GM12878 (cell line): ENCODE results near the gene DNASE2. TPM values are rescaled to one million over a fixed set of nuclear protein-coding genes. Genes with fewer than 3 reads are reported as not detected.

ENCODE experiments used
- ATAC-seq: fragments of 200-7000 bp; cut with Tn5 transposase; 3 replicates; pipeline ENCODE4 v1.9.1; 2020; ENCODE audit warnings: mild to moderate bottlenecking, moderate library complexity
- BruUV-seq: library from RNA; stranded (reverse); fragments of 400-500 nt; replicated peaks from 2 replicates; lab custom pipeline; 2021; lab: Mats Ljungman, UMichigan
- CTCF ChIA-PET: fragments of 300-600 bp; sonication (Branson Sonifier 250); formaldehyde crosslinking; extraction: SDS; loops from one replicate; lab custom pipeline; 2021; ENCODE audit warnings: inconsistent platforms; lab: Yijun Ruan, JAX
- POLR2A ChIA-PET: fragments of 350-600 bp; formaldehyde crosslinking; extraction: SDS; loops from one replicate; lab custom pipeline; 2021; ENCODE audit warnings: inconsistent platforms; lab: Charles Lee
- RAD21 ChIA-PET: fragments of 300-600 bp; sonication (Branson Sonifier 250); formaldehyde crosslinking; loops from one replicate; lab custom pipeline; 2023; ENCODE audit warnings: antibody characterized with exemption; ENCODE audit not compliant: unreplicated experiment; lab: Charles Lee
- SMC1A ChIA-PET: fragments of 300-600 bp; sonication (Branson Sonifier 250); formaldehyde crosslinking; loops from one replicate; lab custom pipeline; 2023; ENCODE audit not compliant: unreplicated experiment, uncharacterized antibody; lab: Charles Lee
- DNase-seq: peaks from one replicate; pipeline ENCODE4 v3.0.0-alpha.2; 2011; ENCODE audit warnings: low read depth, low spot score
- FAIRE-seq: peaks from 3 replicates; lab custom pipeline; 2011; peaks lifted over from hg19 to GRCh38; lab: Jason Lieb, UNC
- H2AFZ ChIP-seq: 2 replicates; pipeline ENCODE4 v1.6.0; 2011; ENCODE audit warnings: low read depth, low read length, control low read depth; ENCODE audit not compliant: control insufficient read depth
- H3K27ac ChIP-seq: 2 replicates; pipeline ENCODE4 v1.5.1; 2011; ENCODE audit warnings: control low read depth; ENCODE audit not compliant: control insufficient read depth, insufficient read depth
- H3K27me3 ChIP-seq, 2 experiments: replicated peaks in 1 of 2; 2 replicates each; pipeline versions ENCODE4 v1.6.0 to v1.6.1; 2011; ENCODE audit warnings: low read length in 1 of 2; ENCODE audit not compliant: control insufficient read depth in 2 of 2, insufficient read depth in 2 of 2
- H3K36me3 ChIP-seq, 2 experiments: 2 replicates each; pipeline ENCODE4 v1.5.1; 2011; ENCODE audit warnings: low read length in 1 of 2; ENCODE audit not compliant: control insufficient read depth in 2 of 2, insufficient read depth in 2 of 2
- H3K4me1 ChIP-seq: 2 replicates; pipeline ENCODE4 v1.6.1; 2011; ENCODE audit warnings: mild to moderate bottlenecking, low read length, moderate library complexity, mixed read lengths; ENCODE audit not compliant: control insufficient read depth, insufficient read depth
- H3K4me2 ChIP-seq: 2 replicates; pipeline ENCODE4 v1.6.0; 2011; ENCODE audit warnings: control low read depth; ENCODE audit not compliant: control insufficient read depth, insufficient read depth
- H3K4me3 ChIP-seq: fragments of 200-600 bp; sonication (generic); 2 replicates; pipeline ENCODE4 v1.5.1; 2016
- H3K79me2 ChIP-seq: 2 replicates; pipeline ENCODE4 v1.6.0; 2011; ENCODE audit warnings: low read length; ENCODE audit not compliant: control insufficient read depth, insufficient read depth
- H3K9ac ChIP-seq: 2 replicates; pipeline ENCODE4 v1.8.0; 2011; ENCODE audit warnings: low read length, control low read depth, mixed read lengths; ENCODE audit not compliant: control insufficient read depth, insufficient read depth
- H3K9me3 ChIP-seq: replicated peaks from 3 replicates; pipeline ENCODE4 v1.5.1; 2011; ENCODE audit warnings: mild to moderate bottlenecking, low read length; ENCODE audit not compliant: control insufficient read depth, insufficient read depth
- H4K20me1 ChIP-seq: 2 replicates; pipeline ENCODE4 v1.6.0; 2011; ENCODE audit not compliant: control insufficient read depth, insufficient read depth
- ASH2L ChIP-seq: fragments of 300-600, 200-600 bp; sonication (generic); IDR thresholded peaks from 2 replicates; pipeline ENCODE4 v1.6.1; 2017; ENCODE audit warnings: low read depth, mild to moderate bottlenecking, borderline replicate concordance
- GATAD2B ChIP-seq: fragments of 450-650 bp; conservative IDR thresholded peaks from 2 replicates; pipeline ENCODE4 v1.6.1; 2017; ENCODE audit warnings: low read depth, mild to moderate bottlenecking, moderate library complexity
- HDAC2 ChIP-seq: fragments of 200-600 bp; sonication (generic); IDR thresholded peaks from 2 replicates; pipeline ENCODE4 v1.6.1; 2017
- LARP7 ChIP-seq: fragments of 450-650 bp; IDR thresholded peaks from 2 replicates; pipeline ENCODE4 v1.6.1; 2017; ENCODE audit warnings: mild to moderate bottlenecking
- RAD21 ChIP-seq: IDR thresholded peaks from 2 replicates; pipeline ENCODE4 v1.6.1; 2011; ENCODE audit warnings: mild to moderate bottlenecking, low read depth, low read length, moderate library complexity; ENCODE audit not compliant: insufficient read depth
- TARDBP ChIP-seq: IDR thresholded peaks from 2 replicates; pipeline ENCODE4 v1.6.1; 2016; ENCODE audit warnings: borderline replicate concordance
- TCF3 ChIP-seq: IDR thresholded peaks from 2 replicates; pipeline ENCODE4 v1.6.1; 2012; ENCODE audit warnings: low read depth, mild to moderate bottlenecking, low read length, borderline replicate concordance; ENCODE audit not compliant: insufficient read depth
- ZNF217 ChIP-seq: fragments of 450-650 bp; IDR thresholded peaks from 2 replicates; pipeline ENCODE4 v1.6.1; 2017; ENCODE audit warnings: antibody characterized with exemption, mild to moderate bottlenecking
- WGBS: methylation state at CpG from one replicate; pipeline ENCODE4 v1.1.6; 2016; ENCODE audit warnings: low lambda C conversion rate; ENCODE audit not compliant: insufficient replicate concordance, insufficient coverage; ENCODE audit errors: missing lambda C conversion rate; 5-methylcytosine and 5-hydroxymethylcytosine counted together
- in situ Hi-C: fragments of 300-500 bp; cut with MboI; formaldehyde crosslinking; loops from 9 replicates; pipeline ENCODE4 v1.14.3; 2018; ENCODE audit warnings: mixed read lengths
- intact Hi-C: fragments of 100-400 bp; cut with micrococcal nuclease; formaldehyde crosslinking; loops from one replicate; pipeline ENCODE4 v1.14.2; 2022; ENCODE audit not compliant: unreplicated experiment
- polyA plus RNA-seq, 11 experiments: library from polyadenylated mRNA; depleted of rRNA in 4 of 11; unstranded in 6 of 11; stranded (reverse) in 5 of 11; fragments of >200 nt; fragmentation: Nextera tagmentation in 4 of 11; fragmentation: Illumina TruSeq in 1 of 11; extraction: Ambion mirVana in 4 of 11; extraction: Trizol in 1 of 11; gene quantifications; 1 replicate in 1 of 11; 2 replicates in 10 of 11; pipeline versions ENCODE4 v1.2.1 to v1.2.3, GENCODE V29; 2011 to 2016; ENCODE audit warnings: inconsistent platforms in 2 of 11, missing spikeins in 2 of 11, low read depth in 1 of 11
- total RNA-seq, 4 experiments: library from RNA; depleted of rRNA in 3 of 4; stranded (reverse); fragments of >200 nt in 3 of 4; fragmentation: Illumina TruSeq in 1 of 4; extraction: Trizol in 1 of 4; gene quantifications; 2 replicates each; pipeline versions ENCODE4 v1.2.1 to v1.2.3, GENCODE V29; 2013 to 2021
- TF ChIP-seq, protein P1 (sequence below): IDR thresholded peaks from 2 replicates; pipeline ENCODE4 v1.6.1; 2011; ENCODE audit warnings: borderline replicate concordance, low read depth, mild to moderate bottlenecking, moderate library complexity, low read length; ENCODE audit not compliant: insufficient read depth, poor library complexity, severe bottlenecking
- TF ChIP-seq, protein P2 (sequence below): fragments of 450-650 bp; IDR thresholded peaks from 2 replicates; pipeline ENCODE4 v1.6.1; 2016; ENCODE audit warnings: mild to moderate bottlenecking, moderate library complexity, borderline replicate concordance
- TF ChIP-seq, protein P3 (sequence below): IDR thresholded peaks from 2 replicates; pipeline ENCODE4 v1.6.1; 2011; ENCODE audit warnings: borderline replicate concordance, low read depth, mild to moderate bottlenecking, moderate library complexity, mixed read lengths, low read length; ENCODE audit not compliant: insufficient read depth; ENCODE audit errors: extremely low read length

The DNASE2 gene
- total and polyA plus RNA-seq, 10 of the 15 experiments (the other 5 are each of a cell fraction or from before 2014, with no cell fraction given): 4.9 to 32.1 (median 22.0) TPM

DNA sequence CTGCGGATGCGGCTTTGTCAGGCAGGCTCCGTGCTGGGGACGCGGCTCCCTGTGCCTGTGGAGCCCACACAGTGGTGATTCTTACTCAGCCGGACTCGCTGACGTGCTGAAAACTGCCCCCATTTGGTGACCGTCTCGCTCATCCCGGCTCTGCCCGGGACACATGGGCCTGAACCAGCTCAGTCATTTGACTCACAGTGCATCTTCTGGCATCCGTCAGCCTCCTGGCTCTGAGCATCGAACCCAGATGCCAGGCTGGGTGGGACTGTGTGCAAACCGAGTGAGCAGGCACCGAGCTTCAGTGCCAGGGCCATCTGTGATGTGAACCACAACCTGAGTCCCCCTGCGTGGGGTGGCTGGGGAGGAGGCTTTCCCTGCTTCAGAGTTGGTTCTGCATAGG, 15.2 kb upstream of the DNASE2 start:
- ATAC-seq (no peak), FAIRE-seq (no peak), DNase-seq (no peak)
- ChIA-PET CTCF (interaction anchor here (2.7 kb wide), 1 partner anchor 69 kb away, joined by 12 read pairs; no protein-coding TSS in a partner anchor), POLR2A (interaction anchor here (1.1 kb wide), 1 partner anchor 23 kb away, joined by 3 read pairs; the partner anchor contains the start of gene SYCE2), SMC1A (no interaction called here), RAD21 (no interaction called here)
- Histone ChIP-seq H3K27ac (no peak overlapping the region), H3K9ac (no peak overlapping the region), H3K36me3 (peaks cover 9 to 18% of the 10 kb centered on the region in 2 experiments), H3K79me2 (peaks cover 5% of the 10 kb centered on the region), H3K9me3 (no peaks in the 10 kb centered on the region), H3K4me2 (no peak overlapping the region), H2AFZ (no peak overlapping the region), H3K4me3 (no peak overlapping the region), H3K27me3 (no peaks in the 10 kb centered on the region), H4K20me1 (no peaks in the 10 kb centered on the region), H3K4me1 (peaks cover 21% of the 10 kb centered on the region)
- WGBS: 97% methylated on average over 17 of the region's 17 CpGs
- TF ChIP-seq TCF3 (0 out of 2 replicates have a peak, but pooled peaks have one; percentile 35), RAD21 (no peak), GATAD2B (no peak)
- TF ChIP-seq, protein P1, sequence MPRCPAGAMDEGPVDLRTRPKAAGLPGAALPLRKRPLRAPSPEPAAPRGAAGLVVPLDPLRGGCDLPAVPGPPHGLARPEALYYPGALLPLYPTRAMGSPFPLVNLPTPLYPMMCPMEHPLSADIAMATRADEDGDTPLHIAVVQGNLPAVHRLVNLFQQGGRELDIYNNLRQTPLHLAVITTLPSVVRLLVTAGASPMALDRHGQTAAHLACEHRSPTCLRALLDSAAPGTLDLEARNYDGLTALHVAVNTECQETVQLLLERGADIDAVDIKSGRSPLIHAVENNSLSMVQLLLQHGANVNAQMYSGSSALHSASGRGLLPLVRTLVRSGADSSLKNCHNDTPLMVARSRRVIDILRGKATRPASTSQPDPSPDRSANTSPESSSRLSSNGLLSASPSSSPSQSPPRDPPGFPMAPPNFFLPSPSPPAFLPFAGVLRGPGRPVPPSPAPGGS: peak; percentile 92
- BruUV-seq: no TSS peak
- intact Hi-C loops: no loop called here
- in situ Hi-C loops: no loop called here

DNA sequence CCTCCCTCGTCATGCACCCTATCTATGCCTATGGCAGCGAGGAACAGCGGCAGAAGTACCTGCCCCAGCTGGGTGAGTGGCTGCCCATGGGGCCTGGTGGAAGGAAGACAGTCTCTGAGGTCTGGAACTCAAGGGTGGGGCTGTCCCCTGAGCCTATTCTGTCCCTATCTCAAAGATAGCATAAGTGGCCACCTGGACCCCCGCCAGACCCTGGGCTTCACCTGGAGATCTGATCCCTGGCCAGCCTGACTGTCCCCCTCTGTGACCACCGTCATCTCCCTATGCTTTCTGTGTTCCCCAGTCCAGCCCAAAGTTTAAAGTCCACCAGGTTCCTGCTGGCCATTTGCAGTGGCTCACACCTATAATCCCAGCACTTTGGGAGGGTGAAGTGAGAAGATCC, 12.3 kb upstream of the DNASE2 start:
- no peak for DNase-seq
- in situ Hi-C loops: no loop called here
- no peak for ATAC-seq
- peaks cover 9 to 18% of the 10 kb centered on the region in 2 experiments for H3K36me3 ChIP-seq
- H3K9ac ChIP-seq: no peak overlapping the region
- H3K79me2 ChIP-seq: peaks cover 10% of the 10 kb centered on the region
- intact Hi-C loops: no loop called here
- no peak overlapping the region for H3K27ac ChIP-seq
- H3K4me3 ChIP-seq: no peak overlapping the region
- H4K20me1 ChIP-seq: no peaks in the 10 kb centered on the region
- ChIA-PET CTCF (no interaction called here), RAD21 (no interaction called here), POLR2A (no interaction called here), SMC1A (no interaction called here)
- H3K9me3 ChIP-seq: no peaks in the 10 kb centered on the region
- 89% methylated on average over 5 of the region's 5 CpGs for WGBS
- no peak overlapping the region for H2AFZ ChIP-seq
- no TSS peak for BruUV-seq
- no peak for FAIRE-seq
- no peak overlapping the region for H3K4me2 ChIP-seq
- peaks cover 7% of the 10 kb centered on the region for H3K4me1 ChIP-seq
- no peaks in the 10 kb centered on the region for H3K27me3 ChIP-seq
- TF ChIP-seq, protein P2, sequence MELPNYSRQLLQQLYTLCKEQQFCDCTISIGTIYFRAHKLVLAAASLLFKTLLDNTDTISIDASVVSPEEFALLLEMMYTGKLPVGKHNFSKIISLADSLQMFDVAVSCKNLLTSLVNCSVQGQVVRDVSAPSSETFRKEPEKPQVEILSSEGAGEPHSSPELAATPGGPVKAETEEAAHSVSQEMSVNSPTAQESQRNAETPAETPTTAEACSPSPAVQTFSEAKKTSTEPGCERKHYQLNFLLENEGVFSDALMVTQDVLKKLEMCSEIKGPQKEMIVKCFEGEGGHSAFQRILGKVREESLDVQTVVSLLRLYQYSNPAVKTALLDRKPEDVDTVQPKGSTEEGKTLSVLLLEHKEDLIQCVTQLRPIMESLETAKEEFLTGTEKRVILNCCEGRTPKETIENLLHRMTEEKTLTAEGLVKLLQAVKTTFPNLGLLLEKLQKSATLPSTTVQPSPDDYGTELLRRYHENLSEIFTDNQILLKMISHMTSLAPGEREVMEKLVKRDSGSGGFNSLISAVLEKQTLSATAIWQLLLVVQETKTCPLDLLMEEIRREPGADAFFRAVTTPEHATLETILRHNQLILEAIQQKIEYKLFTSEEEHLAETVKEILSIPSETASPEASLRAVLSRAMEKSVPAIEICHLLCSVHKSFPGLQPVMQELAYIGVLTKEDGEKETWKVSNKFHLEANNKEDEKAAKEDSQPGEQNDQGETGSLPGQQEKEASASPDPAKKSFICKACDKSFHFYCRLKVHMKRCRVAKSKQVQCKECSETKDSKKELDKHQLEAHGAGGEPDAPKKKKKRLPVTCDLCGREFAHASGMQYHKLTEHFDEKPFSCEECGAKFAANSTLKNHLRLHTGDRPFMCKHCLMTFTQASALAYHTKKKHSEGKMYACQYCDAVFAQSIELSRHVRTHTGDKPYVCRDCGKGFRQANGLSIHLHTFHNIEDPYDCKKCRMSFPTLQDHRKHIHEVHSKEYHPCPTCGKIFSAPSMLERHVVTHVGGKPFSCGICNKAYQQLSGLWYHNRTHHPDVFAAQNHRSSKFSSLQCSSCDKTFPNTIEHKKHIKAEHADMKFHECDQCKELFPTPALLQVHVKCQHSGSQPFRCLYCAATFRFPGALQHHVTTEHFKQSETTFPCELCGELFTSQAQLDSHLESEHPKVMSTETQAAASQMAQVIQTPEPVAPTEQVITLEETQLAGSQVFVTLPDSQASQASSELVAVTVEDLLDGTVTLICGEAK: no peak
- no peak for TF ChIP-seq ASH2L
- TF ChIP-seq TARDBP: no peak
- no peak for TF ChIP-seq HDAC2
- TF ChIP-seq, protein P3, sequence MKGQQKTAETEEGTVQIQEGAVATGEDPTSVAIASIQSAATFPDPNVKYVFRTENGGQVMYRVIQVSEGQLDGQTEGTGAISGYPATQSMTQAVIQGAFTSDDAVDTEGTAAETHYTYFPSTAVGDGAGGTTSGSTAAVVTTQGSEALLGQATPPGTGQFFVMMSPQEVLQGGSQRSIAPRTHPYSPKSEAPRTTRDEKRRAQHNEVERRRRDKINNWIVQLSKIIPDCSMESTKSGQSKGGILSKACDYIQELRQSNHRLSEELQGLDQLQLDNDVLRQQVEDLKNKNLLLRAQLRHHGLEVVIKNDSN: no peak
- no peak for TF ChIP-seq ZNF217
- no peak for TF ChIP-seq LARP7
- TF ChIP-seq GATAD2B: no peak
